ENCODE measurements around the gene OIT3.
"Not testable (repeated sequence)": the region's sequence is repeated elsewhere in the genome, so short reads cannot be mapped to it uniquely, and the experiment has no call there.

Gene OIT3

GRCh38 chr10:72893136-72893798 lies at the start of gene OIT3:
TSS of gene OIT3 (plus strand) at chr10:72893739. CDS start at chr10:72893799, 60 bp downstream.
- DNase-seq, result no peak

- DNase-seq, result no peak
Measured at GRCh38 chr10:72846238-72846637, 47.3 kb upstream of the OIT3 start.

GRCh38 chr10:72847681-72848080 lies 45.9 kb upstream of the OIT3 start:
- no peak for DNase-seq

GRCh38 chr10:72850861-72851260 lies 42.7 kb upstream of the OIT3 start:
- DNase-seq, result no peak

- no peak for DNase-seq
Measured at GRCh38 chr10:72851509-72851908, 42.0 kb upstream of the OIT3 start.

GRCh38 chr10:72852508-72852907 lies 41.0 kb upstream of the OIT3 start:
- no peak for DNase-seq

- DNase-seq, result no peak
Measured at GRCh38 chr10:72855129-72855528, 38.4 kb upstream of the OIT3 start.

GRCh38 chr10:72855790-72856189 lies 37.7 kb upstream of the OIT3 start:
- DNase-seq, result no peak

- no peak for DNase-seq
Measured at GRCh38 chr10:72858067-72858466, 35.5 kb upstream of the OIT3 start.

GRCh38 chr10:72862957-72863356 lies 30.6 kb upstream of the OIT3 start:
- no peak for DNase-seq

GRCh38 chr10:72875250-72876055 lies 18.1 kb upstream of the OIT3 start:
- DNase-seq, result peak; percentile 16

- DNase-seq, result no peak
Measured at GRCh38 chr10:72879245-72879644, 14.3 kb upstream of the OIT3 start.

GRCh38 chr10:72881291-72881690 lies 12.2 kb upstream of the OIT3 start:
- no peak for DNase-seq

- DNase-seq, result no peak
Measured at GRCh38 chr10:72883861-72884260, 9.7 kb upstream of the OIT3 start.

GRCh38 chr10:72885953-72886352 lies 7.6 kb upstream of the OIT3 start:
- DNase-seq, result no peak

GRCh38 chr10:72886621-72887020 lies 6.9 kb upstream of the OIT3 start:
- DNase-seq, result no peak

GRCh38 chr10:72887043-72887442 lies 6.5 kb upstream of the OIT3 start:
- DNase-seq, result no peak

- DNase-seq, result no peak
Measured at GRCh38 chr10:72888151-72888638, 5.3 kb upstream of the OIT3 start.

- DNase-seq, result peak; percentile 2
Measured at GRCh38 chr10:72889391-72889831, 4.1 kb upstream of the OIT3 start.

GRCh38 chr10:72890086-72890485 lies 3.5 kb upstream of the OIT3 start:
- DNase-seq, result no peak

- no peak for DNase-seq
Measured at GRCh38 chr10:72895236-72895850, 1.8 kb downstream of the OIT3 start.

GRCh38 chr10:72898616-72899015 lies 5.1 kb downstream of the OIT3 start:
- no peak for DNase-seq

- no peak for DNase-seq
Measured at GRCh38 chr10:72899545-72899944, 6.0 kb downstream of the OIT3 start.

GRCh38 chr10:72903941-72904446 lies 10.5 kb downstream of the OIT3 start:
- DNase-seq, result not testable (repeated sequence)

Measured in NCI-H510A treated with DMSO at 0.1 percent for 48 hours (cell line).